GF-D8 (cell line): ENCODE data around the gene PSMD7.
"Not testable (repeated sequence)": the region's sequence is repeated elsewhere in the genome, so short reads cannot be mapped to it uniquely, and the experiment has no call there.

ENCODE experiments used
- DNase-seq: peaks from one replicate; lab custom pipeline; 2025; lab: John Stamatoyannopoulos, UW

PSMD7 gene

GRCh38 chr16:74297145-74297665 lies 591 bp downstream of the PSMD7 start:
- DNase-seq = no peak

- no peak for DNase-seq
Observed at GRCh38 chr16:74298104-74298503, 1.5 kb downstream of the PSMD7 start.

GRCh38 chr16:74302341-74302740 lies 5.7 kb downstream of the PSMD7 start:
- no peak for DNase-seq

GRCh38 chr16:74304164-74304834 lies 7.7 kb downstream of the PSMD7 start:
- no peak for DNase-seq

GRCh38 chr16:74304835-74305176 lies 8.2 kb downstream of the PSMD7 start:
- no peak for DNase-seq

GRCh38 chr16:74305281-74305680 lies 8.7 kb downstream of the PSMD7 start:
- no peak for DNase-seq

- DNase-seq = no peak
Observed at GRCh38 chr16:74305978-74306784, 9.6 kb downstream of the PSMD7 start.

- DNase-seq = no peak
Observed at GRCh38 chr16:74307383-74307782, 10.8 kb downstream of the PSMD7 start.

GRCh38 chr16:74309789-74310781 lies 13.5 kb downstream of the PSMD7 start:
- no peak for DNase-seq

GRCh38 chr16:74315059-74315458 lies 18.4 kb downstream of the PSMD7 start:
- no peak for DNase-seq

GRCh38 chr16:74320707-74321106 lies 24.1 kb downstream of the PSMD7 start:
- DNase-seq = no peak

- DNase-seq = no peak
Observed at GRCh38 chr16:74321356-74321755, 24.7 kb downstream of the PSMD7 start.

- DNase-seq = no peak
Observed at GRCh38 chr16:74322301-74322710, 25.7 kb downstream of the PSMD7 start.

GRCh38 chr16:74324777-74325176 lies 28.2 kb downstream of the PSMD7 start:
- not testable (repeated sequence) for DNase-seq

GRCh38 chr16:74325641-74326040 lies 29.0 kb downstream of the PSMD7 start:
- no peak for DNase-seq

- not testable (repeated sequence) for DNase-seq
Observed at GRCh38 chr16:74328346-74328745, 31.7 kb downstream of the PSMD7 start.

GRCh38 chr16:74332469-74332868 lies 35.9 kb downstream of the PSMD7 start:
- DNase-seq = not testable (repeated sequence)

- not testable (repeated sequence) for DNase-seq
Observed at GRCh38 chr16:74337506-74337905, 40.9 kb downstream of the PSMD7 start.

- not testable (repeated sequence) for DNase-seq
Observed at GRCh38 chr16:74339226-74339625, 42.6 kb downstream of the PSMD7 start.

GRCh38 chr16:74353038-74353437 lies 56.4 kb downstream of the PSMD7 start:
- not testable (repeated sequence) for DNase-seq
